ENCODE results near the gene CAMKMT. TPM values are rescaled to one million over a fixed set of nuclear protein-coding genes. Genes with fewer than 3 reads are reported as not detected.

Gene CAMKMT
- total RNA-seq, 4 donors from 2014 or later: 6.0 to 15.3 (median 10.7) TPM

- Histone ChIP-seq H3K36me3 (no peaks in the 10 kb centered on the region), H3K4me3 (no peak overlapping the region), H3K9me3 (no peaks in the 10 kb centered on the region), H3K4me1 (no peaks in the 10 kb centered on the region), H3K27ac (no peak overlapping the region), H3K27me3 (no peaks in the 10 kb centered on the region)
- no peak for DNase-seq (ENCODE audit: low spot score in 2 of 2)
- no peak for TF ChIP-seq EP300 (IDR thresholded peaks at IDR 0.05)
- no peak for TF ChIP-seq POLR2A (IDR thresholded peaks at IDR 0.05)
- no peak for TF ChIP-seq CTCF (IDR thresholded peaks at IDR 0.05)
- TF ChIP-seq POLR2AphosphoS5 (IDR thresholded peaks at IDR 0.05): no peak
- WGBS: 96% methylated on average over 3 of the region's 3 CpGs
These were observed 380.3 kb downstream of the CAMKMT start for GRCh38 chr2:44742057-44742456.

GRCh38 chr2:44743473-44743872 is 381.7 kb downstream of the CAMKMT start:
- Histone ChIP-seq H3K9me3 (no peaks in the 10 kb centered on the region), H3K4me3 (no peak overlapping the region), H3K36me3 (no peaks in the 10 kb centered on the region), H3K27me3 (no peaks in the 10 kb centered on the region), H3K27ac (no peak overlapping the region), H3K4me1 (no peaks in the 10 kb centered on the region)
- TF ChIP-seq POLR2AphosphoS5 (IDR thresholded peaks at IDR 0.05): no peak
- no peak for TF ChIP-seq CTCF (IDR thresholded peaks at IDR 0.05)
- TF ChIP-seq POLR2A (IDR thresholded peaks at IDR 0.05): no peak
- TF ChIP-seq EP300 (IDR thresholded peaks at IDR 0.05): no peak
- no peak for DNase-seq (ENCODE audit: low spot score in 2 of 2)
- WGBS: 95% methylated on average over 3 of the region's 3 CpGs

DNA sequence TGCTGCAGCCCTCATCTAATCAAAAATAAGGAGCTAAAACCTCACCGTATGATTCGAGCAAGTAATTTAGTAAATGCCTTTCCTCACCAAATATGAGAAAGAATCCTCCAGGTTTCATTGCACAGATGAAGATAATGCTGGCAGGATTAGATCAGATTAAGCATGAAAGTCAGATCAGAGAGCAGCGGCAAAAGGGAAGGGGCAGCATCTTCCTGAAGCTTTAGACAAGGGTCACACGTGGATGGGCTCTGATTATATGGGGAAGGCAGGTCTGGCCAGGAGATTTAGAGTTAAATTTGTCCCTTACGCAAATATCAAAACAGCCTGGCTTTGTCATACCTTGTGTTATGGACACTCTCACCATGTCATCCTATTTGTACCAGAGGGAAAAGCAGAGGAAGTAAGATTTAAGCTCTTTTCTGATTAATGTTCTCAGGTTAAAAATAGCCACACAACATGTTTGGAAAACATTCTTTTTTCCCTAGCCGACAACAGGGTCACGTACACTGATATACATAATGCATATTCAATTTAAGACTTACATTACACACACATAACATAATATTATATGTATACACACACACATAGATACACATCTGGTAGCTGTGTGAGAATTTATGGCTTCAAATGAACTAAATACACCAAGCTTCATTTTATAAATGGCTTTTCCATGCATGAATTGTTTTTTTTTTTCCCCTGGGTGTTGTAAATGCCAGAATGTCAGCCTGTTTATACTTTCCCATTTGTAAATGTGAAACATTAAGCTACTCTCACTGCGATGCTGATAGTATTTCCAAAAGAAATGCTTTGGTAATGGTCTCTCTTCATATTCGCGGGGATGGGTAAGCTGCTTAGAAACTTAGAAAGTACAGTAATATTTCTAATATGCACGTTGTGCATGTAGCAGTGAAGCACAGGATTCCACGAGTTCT is 383.5 kb downstream of the CAMKMT start:
- Histone ChIP-seq H3K4me3 (no peak overlapping the region), H3K4me1 (no peaks in the 10 kb centered on the region), H3K9me3 (no peaks in the 10 kb centered on the region), H3K27me3 (no peaks in the 10 kb centered on the region), H3K36me3 (no peaks in the 10 kb centered on the region), H3K27ac (no peak overlapping the region)
- TF ChIP-seq POLR2A (IDR thresholded peaks at IDR 0.05) (no peak), EP300 (IDR thresholded peaks at IDR 0.05) (no peak), CTCF (IDR thresholded peaks at IDR 0.05) (no peak), POLR2AphosphoS5 (IDR thresholded peaks at IDR 0.05) (no peak)
- DNase-seq (ENCODE audit: low spot score in 2 of 2): no peak
- 69% methylated on average over 12 of the region's 12 CpGs for WGBS

DNA sequence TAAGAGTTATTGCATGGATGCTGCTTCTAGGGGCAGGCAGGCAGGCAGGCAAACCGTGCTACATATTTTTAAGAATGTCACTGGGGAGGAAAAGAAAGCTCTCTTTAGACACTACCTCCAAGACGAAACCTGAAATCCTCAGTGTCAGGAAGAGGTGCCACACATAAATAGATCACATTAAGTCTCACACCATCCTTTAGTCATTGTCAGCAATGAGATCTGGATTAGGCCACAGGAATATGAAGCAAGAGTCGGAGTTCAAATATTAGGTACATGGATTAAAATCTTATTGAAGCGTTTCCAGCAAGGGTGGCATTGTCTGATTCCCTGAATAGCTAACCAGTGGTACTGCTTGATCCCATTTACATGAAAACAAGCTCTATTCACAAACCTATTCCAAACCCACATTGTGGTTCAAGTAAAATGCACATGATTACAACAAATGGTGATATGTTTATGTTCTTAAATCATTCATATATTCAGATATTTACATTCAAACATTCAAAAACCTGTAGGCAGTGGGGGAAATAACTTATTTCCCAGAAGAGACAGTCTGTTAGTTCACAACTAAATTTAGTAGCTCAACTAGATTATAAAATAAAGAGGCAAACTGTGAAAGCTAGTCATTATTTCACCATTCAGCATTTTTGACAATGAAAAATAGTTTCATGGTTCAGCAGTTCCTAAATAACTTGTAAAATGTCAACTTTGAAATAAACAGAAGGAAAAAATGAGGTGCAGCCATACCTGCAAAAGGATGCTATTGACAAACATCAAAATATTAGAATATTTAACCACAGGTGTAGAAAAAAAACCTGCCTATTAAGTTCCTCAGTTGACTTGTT is 384.4 kb downstream of the CAMKMT start:
- WGBS: 83% methylated on average over 4 of the region's 4 CpGs
- Histone ChIP-seq H3K9me3 (no peaks in the 10 kb centered on the region), H3K4me1 (no peaks in the 10 kb centered on the region), H3K27me3 (no peaks in the 10 kb centered on the region), H3K27ac (no peak overlapping the region), H3K36me3 (no peaks in the 10 kb centered on the region), H3K4me3 (no peak overlapping the region)
- TF ChIP-seq EP300 (IDR thresholded peaks at IDR 0.05) (no peak), POLR2AphosphoS5 (IDR thresholded peaks at IDR 0.05) (no peak), CTCF (IDR thresholded peaks at IDR 0.05) (no peak), POLR2A (IDR thresholded peaks at IDR 0.05) (no peak)
- no peak for DNase-seq (ENCODE audit: low spot score in 2 of 2)
